Cerebellar nuclear complex (tissue), 1 donor: ENCODE results near the gene OXGR1.

ENCODE experiments used
- DNase-seq, 2 experiments: peaks; one replicate each; lab custom pipeline; 2025; lab: John Stamatoyannopoulos, UW

OXGR1 gene

GRCh38 chr13:96963786-96964475, 30.3 kb downstream of the OXGR1 start:
- DNase-seq, result no peak

- no peak for DNase-seq
Measured at GRCh38 chr13:96960379-96960778, 33.9 kb downstream of the OXGR1 start.

GRCh38 chr13:96958286-96958891, 35.9 kb downstream of the OXGR1 start:
- no peak for DNase-seq

- no peak for DNase-seq
Measured at GRCh38 chr13:96952595-96952994, 41.7 kb downstream of the OXGR1 start.

GRCh38 chr13:96948127-96948526, 46.1 kb downstream of the OXGR1 start:
- DNase-seq, result no peak

- DNase-seq, result no peak
Measured at GRCh38 chr13:96947343-96947910, 46.8 kb downstream of the OXGR1 start.

- no peak for DNase-seq
Measured at GRCh38 chr13:96946709-96947311, 47.5 kb downstream of the OXGR1 start.

- no peak for DNase-seq
Measured at GRCh38 chr13:96940961-96941360, 53.3 kb downstream of the OXGR1 start.

- no peak for DNase-seq
Measured at GRCh38 chr13:96935901-96936300, 58.4 kb downstream of the OXGR1 start.
